ENCODE results near the gene KRTAP9-2.
"Not testable (repeated sequence)": the region's sequence is repeated elsewhere in the genome, so short reads cannot be mapped to it uniquely, and the experiment has no call there.

The KRTAP9-2 gene

DNA sequence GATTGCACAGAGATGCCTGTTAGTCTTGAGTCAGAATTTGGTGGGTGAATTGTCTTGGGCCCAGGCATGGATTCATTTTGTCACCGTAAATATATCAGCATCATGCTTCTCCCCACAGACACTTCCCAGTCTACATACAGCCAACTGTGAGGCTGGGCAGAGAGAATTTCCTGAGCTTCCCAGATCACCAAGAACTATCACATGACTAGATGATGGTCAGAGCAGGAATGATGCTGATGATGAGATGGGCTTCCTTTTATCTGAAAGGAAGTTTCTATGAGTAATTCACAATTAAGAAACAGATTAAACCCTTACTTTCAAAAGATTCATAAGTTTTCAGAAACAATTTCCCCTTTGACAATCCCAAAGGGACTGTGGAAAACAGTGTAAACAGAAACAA is 28.4 kb downstream of the KRTAP9-2 start:
- H3K27me3 ChIP-seq (ENCODE audit: insufficient read depth, low read length, poor library complexity, severe bottlenecking): no peaks in the 10 kb centered on the region
- H4K20me1 ChIP-seq (ENCODE audit: insufficient read depth, low read length, poor library complexity, severe bottlenecking): no peaks in the 10 kb centered on the region

DNA sequence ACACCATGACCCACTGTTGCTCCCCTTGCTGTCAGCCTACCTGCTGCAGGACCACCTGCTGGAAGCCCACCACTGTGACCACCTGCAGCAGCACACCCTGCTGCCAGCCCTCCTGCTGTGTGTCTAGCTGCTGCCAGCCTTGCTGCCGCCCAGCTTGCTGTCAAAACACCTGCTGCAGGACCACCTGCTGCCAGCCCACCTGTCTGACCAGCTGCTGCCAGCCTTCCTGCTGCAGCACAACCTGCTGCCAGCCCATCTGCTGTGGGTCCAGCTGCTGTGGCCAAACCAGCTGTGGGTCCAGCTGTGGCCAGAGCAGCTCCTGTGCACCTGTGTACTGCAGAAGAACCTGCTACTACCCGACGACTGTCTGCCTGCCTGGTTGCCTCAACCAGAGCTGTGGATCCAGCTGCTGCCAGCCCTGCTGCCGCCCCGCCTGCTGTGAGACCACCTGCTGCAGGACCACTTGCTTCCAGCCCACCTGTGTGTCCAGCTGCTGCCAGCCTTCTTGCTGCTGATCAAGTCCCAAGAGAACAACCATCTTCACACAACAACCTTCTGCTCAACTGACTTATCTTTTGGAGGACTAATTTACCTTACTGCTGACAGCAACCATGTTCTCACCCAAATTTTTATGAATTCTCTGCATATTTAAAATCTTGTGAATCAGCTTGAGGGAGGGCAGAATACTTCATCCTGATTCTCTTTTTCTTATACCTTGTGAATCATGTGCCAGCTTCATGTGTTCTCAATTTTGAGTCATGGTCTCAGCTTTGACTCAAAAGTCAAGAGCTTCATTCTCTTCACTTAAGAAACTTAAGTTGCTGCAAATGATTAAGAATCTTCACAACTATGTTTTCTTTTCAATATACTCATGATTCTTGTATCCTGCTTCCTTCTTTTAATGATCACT is 29.2 kb downstream of the KRTAP9-2 start, which contains the start of gene KRTAP9-9:
KRTAP9-9 (plus strand) TSS at position 4 of the 910 bp plus-strand sequence.
- H3K4me1 ChIP-seq (ENCODE audit: insufficient read depth, low read length, poor library complexity, severe bottlenecking); H2AFZ ChIP-seq (ENCODE audit: low read length); H3K36me3 ChIP-seq (ENCODE audit: insufficient read depth, low read length); H3K9ac ChIP-seq (ENCODE audit: low read depth, low read length, poor library complexity, severe bottlenecking); H3F3A ChIP-seq (ENCODE audit: low read depth); H3K9me2 ChIP-seq (replicated peaks; ENCODE audit: low read depth, low read length); H3K4me3 ChIP-seq (ENCODE audit: low read length, poor library complexity, severe bottlenecking); H3K4me2 ChIP-seq (ENCODE audit: low read depth, low read length, poor library complexity, severe bottlenecking); H3K27me3 ChIP-seq (ENCODE audit: insufficient read depth, low read length, poor library complexity, severe bottlenecking); H3K79me2 ChIP-seq (ENCODE audit: insufficient read depth, low read length); H3K9me3 ChIP-seq (ENCODE audit: insufficient read depth, low read depth, low read length); H4K20me1 ChIP-seq (ENCODE audit: insufficient read depth, low read length, poor library complexity, severe bottlenecking): not testable (repeated sequence)

More for the DNA sequence above, 28.4 kb downstream of the KRTAP9-2 start:
- no peaks in the 10 kb centered on the region for H3K36me3 ChIP-seq (ENCODE audit: insufficient read depth, low read length)
- no peaks in the 10 kb centered on the region for H3K9me2 ChIP-seq (replicated peaks; ENCODE audit: low read depth, low read length)
- no peaks in the 10 kb centered on the region for H3K4me1 ChIP-seq (ENCODE audit: insufficient read depth, low read length, poor library complexity, severe bottlenecking)
- no peak overlapping the region for H3K4me3 ChIP-seq (ENCODE audit: low read length, poor library complexity, severe bottlenecking)
- no peak overlapping the region for H2AFZ ChIP-seq (ENCODE audit: low read length)
- TF ChIP-seq, protein P1, sequence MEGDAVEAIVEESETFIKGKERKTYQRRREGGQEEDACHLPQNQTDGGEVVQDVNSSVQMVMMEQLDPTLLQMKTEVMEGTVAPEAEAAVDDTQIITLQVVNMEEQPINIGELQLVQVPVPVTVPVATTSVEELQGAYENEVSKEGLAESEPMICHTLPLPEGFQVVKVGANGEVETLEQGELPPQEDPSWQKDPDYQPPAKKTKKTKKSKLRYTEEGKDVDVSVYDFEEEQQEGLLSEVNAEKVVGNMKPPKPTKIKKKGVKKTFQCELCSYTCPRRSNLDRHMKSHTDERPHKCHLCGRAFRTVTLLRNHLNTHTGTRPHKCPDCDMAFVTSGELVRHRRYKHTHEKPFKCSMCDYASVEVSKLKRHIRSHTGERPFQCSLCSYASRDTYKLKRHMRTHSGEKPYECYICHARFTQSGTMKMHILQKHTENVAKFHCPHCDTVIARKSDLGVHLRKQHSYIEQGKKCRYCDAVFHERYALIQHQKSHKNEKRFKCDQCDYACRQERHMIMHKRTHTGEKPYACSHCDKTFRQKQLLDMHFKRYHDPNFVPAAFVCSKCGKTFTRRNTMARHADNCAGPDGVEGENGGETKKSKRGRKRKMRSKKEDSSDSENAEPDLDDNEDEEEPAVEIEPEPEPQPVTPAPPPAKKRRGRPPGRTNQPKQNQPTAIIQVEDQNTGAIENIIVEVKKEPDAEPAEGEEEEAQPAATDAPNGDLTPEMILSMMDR (conservative IDR thresholded peaks at IDR 0.05; ENCODE audit: low read length): no peak
- no peak for TF ChIP-seq EZH2phosphoT487 (IDR thresholded peaks at IDR 0.05; ENCODE audit: borderline replicate concordance)
- no peaks in the 10 kb centered on the region for H3K79me2 ChIP-seq (ENCODE audit: insufficient read depth, low read length)
- H3K9ac ChIP-seq (ENCODE audit: low read depth, low read length, poor library complexity, severe bottlenecking): no peak overlapping the region
- H3F3A ChIP-seq (ENCODE audit: low read depth): no peaks in the 10 kb centered on the region
- H3K4me2 ChIP-seq (ENCODE audit: low read depth, low read length, poor library complexity, severe bottlenecking): no peak overlapping the region
- H3K9me3 ChIP-seq (ENCODE audit: insufficient read depth, low read depth, low read length): no peaks in the 10 kb centered on the region

DNA sequence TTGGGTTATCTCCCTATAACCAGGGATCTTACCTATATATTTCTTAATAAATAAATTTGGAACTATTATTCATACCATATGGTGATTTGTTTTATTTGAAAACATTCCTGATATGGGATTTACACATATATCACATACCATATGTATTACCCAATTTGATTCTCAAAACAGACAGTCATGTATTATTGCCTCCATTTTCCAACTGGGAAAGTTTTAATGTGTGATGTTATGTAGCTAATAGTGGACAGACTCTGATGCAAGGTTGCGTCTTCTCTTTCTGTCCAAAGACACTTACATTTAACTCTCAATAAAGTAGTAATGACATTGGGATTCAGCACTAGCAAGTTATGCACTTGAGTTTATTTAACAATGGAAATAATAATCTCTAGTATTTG is 29.8 kb downstream of the KRTAP9-2 start:
- H2AFZ ChIP-seq (ENCODE audit: low read length): no peak overlapping the region
- no peak for TF ChIP-seq EZH2phosphoT487 (IDR thresholded peaks at IDR 0.05; ENCODE audit: borderline replicate concordance)
- TF ChIP-seq, protein P1 (conservative IDR thresholded peaks at IDR 0.05; ENCODE audit: low read length): no peak
- no peaks in the 10 kb centered on the region for H3K9me2 ChIP-seq (replicated peaks; ENCODE audit: low read depth, low read length)
- H4K20me1 ChIP-seq (ENCODE audit: insufficient read depth, low read length, poor library complexity, severe bottlenecking): no peaks in the 10 kb centered on the region
- no peaks in the 10 kb centered on the region for H3K9me3 ChIP-seq (ENCODE audit: insufficient read depth, low read depth, low read length)
- H3K4me3 ChIP-seq (ENCODE audit: low read length, poor library complexity, severe bottlenecking): no peak overlapping the region
- H3K4me1 ChIP-seq (ENCODE audit: insufficient read depth, low read length, poor library complexity, severe bottlenecking): no peaks in the 10 kb centered on the region
- no peaks in the 10 kb centered on the region for H3K36me3 ChIP-seq (ENCODE audit: insufficient read depth, low read length)
- H3K9ac ChIP-seq (ENCODE audit: low read depth, low read length, poor library complexity, severe bottlenecking): no peak overlapping the region
- no peaks in the 10 kb centered on the region for H3K27me3 ChIP-seq (ENCODE audit: insufficient read depth, low read length, poor library complexity, severe bottlenecking)
- H3K4me2 ChIP-seq (ENCODE audit: low read depth, low read length, poor library complexity, severe bottlenecking): no peak overlapping the region
- H3K79me2 ChIP-seq (ENCODE audit: insufficient read depth, low read length): no peaks in the 10 kb centered on the region
- H3F3A ChIP-seq (ENCODE audit: low read depth): no peaks in the 10 kb centered on the region
